Measurements from ENCODE around the gene SUGP2. TPM values are rescaled to one million over a fixed set of nuclear protein-coding genes. Genes with fewer than 3 reads are reported as not detected.

SUGP2 gene
- 15.3 and 24.3 TPM in 2 replicates for total RNA-seq

DNA sequence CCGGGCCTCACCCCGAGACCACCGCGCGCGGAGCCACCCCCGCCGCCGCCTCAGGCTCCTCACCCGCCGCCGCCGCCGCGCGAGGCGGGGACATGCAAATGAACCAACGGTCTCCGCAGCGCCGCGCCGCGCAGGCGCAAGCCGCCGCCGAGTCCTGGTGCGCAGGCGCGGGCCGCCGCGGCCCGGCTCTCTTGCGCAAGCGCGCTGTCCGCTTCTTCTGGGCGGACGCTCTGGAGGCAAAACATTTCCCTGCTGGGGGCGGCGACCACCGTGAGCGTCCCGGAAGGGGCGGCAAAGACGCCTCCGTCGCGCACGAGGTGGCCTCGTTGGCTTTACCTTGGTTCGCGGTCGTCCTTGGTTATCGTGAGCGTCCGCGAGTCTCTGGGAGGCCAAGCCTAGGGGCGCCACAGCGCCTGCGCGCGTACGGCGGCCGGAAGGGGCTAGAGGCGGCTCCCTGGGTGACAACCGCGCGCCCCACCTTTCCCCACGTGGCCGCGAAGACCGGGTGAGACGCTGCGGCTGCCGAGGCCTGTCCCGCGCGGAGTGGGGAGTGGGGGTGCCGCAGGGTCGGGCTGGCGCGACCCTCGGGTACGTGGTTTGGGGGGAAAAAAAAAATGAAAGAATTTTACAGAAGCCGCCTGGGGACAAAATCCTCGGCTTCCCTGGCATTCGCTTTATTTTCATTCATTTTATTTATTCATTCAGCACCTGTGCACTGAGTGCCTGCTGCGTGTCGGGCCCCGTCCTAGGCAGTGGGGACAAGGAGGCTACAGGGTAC is at the start of gene SUGP2, which contains the start of gene ARMC6:
TSS of gene SUGP2 (minus strand) at position 92 of the 778 bp plus-strand sequence. CDS start 2,446 bp downstream, outside the sequence.
TSS of gene ARMC6 (plus strand) at position 178 of the 778 bp plus-strand sequence. CDS start 607 bp downstream, outside the sequence.

DNA sequence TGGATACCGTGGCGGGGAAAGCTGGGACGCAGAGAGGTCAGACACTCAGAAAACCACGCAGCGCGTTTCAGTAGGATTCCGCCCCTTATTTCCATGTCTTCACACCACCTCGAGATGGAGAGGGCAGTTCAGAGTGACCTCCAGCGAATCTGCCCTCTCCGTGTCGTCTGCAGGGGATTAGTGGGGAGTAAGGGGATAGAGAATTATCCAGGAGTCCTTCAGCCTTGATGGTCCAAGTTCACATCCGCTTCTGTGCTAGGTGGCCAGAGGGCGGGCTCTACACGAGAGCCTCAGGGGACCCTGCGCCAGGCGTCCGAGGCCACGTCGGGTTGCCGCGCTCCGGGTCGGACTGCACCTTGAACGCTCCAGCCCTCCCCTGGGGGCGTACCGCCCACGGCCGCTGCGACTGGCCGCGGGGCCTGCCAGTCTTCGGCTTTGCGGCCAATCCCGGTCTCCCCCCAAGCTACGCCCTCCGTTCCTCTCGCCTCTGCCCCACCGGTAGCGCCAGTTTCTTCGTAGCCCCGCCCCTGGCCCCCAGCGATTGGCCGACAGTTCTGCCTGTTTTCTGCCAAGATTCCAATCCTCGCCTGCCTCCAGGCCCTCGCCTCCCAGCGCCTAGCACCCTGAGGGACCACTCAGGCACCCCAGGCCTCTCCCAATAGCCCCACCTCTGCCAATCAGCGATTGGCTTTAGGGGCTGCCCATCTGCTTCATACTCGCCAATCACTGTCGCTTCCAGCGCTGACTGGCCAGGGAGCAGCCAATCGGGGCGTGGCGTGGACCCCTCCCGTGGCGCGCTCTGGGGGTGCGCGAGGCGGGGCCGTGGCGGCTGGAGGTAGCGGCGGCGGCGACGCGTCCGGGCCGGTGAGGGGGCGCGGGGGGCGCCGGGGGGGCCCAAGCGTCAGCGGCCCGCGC is 30.1 kb upstream of the SUGP2 start, which contains the start of gene SLC25A42:
TSS of gene SLC25A42 (plus strand) at position 812 of the 915 bp plus-strand sequence. CDS start 32,131 bp downstream, outside the sequence.

Other genes starting within 250 kb of the SUGP2 start
- gene COMP, start 242.2 kb downstream of the SUGP2 start, total RNA-seq: under 0.01 and 1.5 TPM in 2 replicates
- 33.6 and 51.2 TPM in 2 replicates for gene UPF1, start 201.6 kb downstream of the SUGP2 start, total RNA-seq
- gene CERS1, start 137.4 kb downstream of the SUGP2 start, total RNA-seq: 1.6 and 3.6 TPM in 2 replicates
- 346 and 365 TPM in 2 replicates for gene COPE, start 114.1 kb downstream of the SUGP2 start, total RNA-seq
- gene DDX49, start 113.8 kb downstream of the SUGP2 start, total RNA-seq: 59.0 and 80.2 TPM in 2 replicates
- gene HOMER3, start 92.3 kb downstream of the SUGP2 start, total RNA-seq: 59.8 and 139 TPM in 2 replicates
- 28.7 and 33.5 TPM in 2 replicates for gene ARMC6, start 86 bp upstream of the SUGP2 start, total RNA-seq
- 4.3 and 5.5 TPM in 2 replicates for gene SLC25A42, start 30.5 kb upstream of the SUGP2 start, total RNA-seq
- gene TMEM161A, start 105.0 kb upstream of the SUGP2 start, total RNA-seq: 28.5 and 34.2 TPM in 2 replicates
- gene MEF2B, start 136.7 kb upstream of the SUGP2 start, total RNA-seq: not detected in 2 replicates
- 7.9 and 21.1 TPM in 2 replicates for gene BORCS8, start 158.6 kb upstream of the SUGP2 start, total RNA-seq
- 49.9 and 70.4 TPM in 2 replicates for gene RFXANK, start 158.7 kb upstream of the SUGP2 start, total RNA-seq
- 4.7 and 7.9 TPM in 2 replicates for gene NR2C2AP, start 169.9 kb upstream of the SUGP2 start, total RNA-seq
- gene NCAN, start 178.4 kb upstream of the SUGP2 start, total RNA-seq: not detected in 2 replicates
- gene TM6SF2, start 239.8 kb upstream of the SUGP2 start, total RNA-seq: 0.49 and 0.72 TPM in 2 replicates

Data from cardiac atrium fibroblast (primary cell).